ENCODE data around the gene FAM240B. TPM values are rescaled to one million over a fixed set of nuclear protein-coding genes. Genes with fewer than 3 reads are reported as not detected.

FAM240B gene
- total and polyA plus RNA-seq, 9 of the 15 experiments (the other 6 are each of a cell fraction or from before 2014, with no cell fraction given) = not detected

- H3K4me3 ChIP-seq = no peak overlapping the region
- H2AFZ ChIP-seq (ENCODE audit: low read depth, low read length) = no peak overlapping the region
- H3K27me3 ChIP-seq (ENCODE audit: control insufficient read depth in 2 of 2, insufficient read depth in 2 of 2, low read length in 2 of 2) = peaks cover 0 to 17% of the 10 kb centered on the region in 2 experiments; a peak in 2 of 5 replicates
- H3K27ac ChIP-seq (ENCODE audit: extremely low read depth, low read depth, low read length) = no peak overlapping the region
- H3K36me3 ChIP-seq (ENCODE audit: control insufficient read depth, insufficient read depth, low read length) = no peaks in the 10 kb centered on the region
- DNase-seq (ENCODE audit: extremely low read depth in 1 of 4, low spot score in 3 of 4) (peak; percentile 12 to 15 (median 13)), FAIRE-seq (peak; percentile 37), ATAC-seq (peak; percentile 80)
- H3K79me2 ChIP-seq (ENCODE audit: control insufficient read depth, insufficient read depth, low read length) = no peaks in the 10 kb centered on the region
- intact Hi-C loops (cut with micrococcal nuclease) = no loop called here
- H3K9ac ChIP-seq (ENCODE audit: insufficient read depth in 1 of 2, low read depth in 2 of 2, low read length in 2 of 2) = no peak overlapping the region
- 0% methylated on average over 10 of the region's 10 CpGs for WGBS (ENCODE audit: insufficient coverage, low coverage, missing lambda C conversion rate)
- H3K9me3 ChIP-seq (replicated peaks; ENCODE audit: control insufficient read depth, insufficient read depth, low read depth, low read length) = no peaks in the 10 kb centered on the region
- ChIA-PET CTCF (ENCODE audit: low intra/inter-chr PET ratio) (interaction anchor here (0.5 kb wide), 1 partner anchor 333 kb away, joined by 3 read pairs; no protein-coding TSS in a partner anchor), POLR2A (interaction anchor here (0.7 kb wide), 1 partner anchor 26 kb away, joined by 3 read pairs; no protein-coding TSS in a partner anchor)
- in situ Hi-C loops (cut with MboI) = no loop called here
- no peaks in the 10 kb centered on the region for H4K20me1 ChIP-seq (replicated peaks; ENCODE audit: control insufficient read depth, insufficient read depth, low read length)
- no peaks in the 10 kb centered on the region for H3K9me1 ChIP-seq (ENCODE audit: control insufficient read depth, insufficient read depth, low read length)
- H3K4me1 ChIP-seq (replicated peaks in 1 of 2; ENCODE audit: control insufficient read depth in 2 of 2, insufficient read depth in 2 of 2, low read length in 2 of 2) = no peaks in the 10 kb centered on the region
- H3K4me2 ChIP-seq (ENCODE audit: insufficient read depth, low read length) = no peak overlapping the region
- no TSS peak for BruUV-seq (replicated peaks)
- no peak for TF ChIP-seq E2F3 (CRISPR knock-in tag; IDR thresholded peaks at IDR 0.05)
- TF ChIP-seq FOXM1 (IDR thresholded peaks at IDR 0.05; ENCODE audit: low read depth) = no peak
- no peak for TF ChIP-seq FOXM1 (CRISPR knock-in tag; IDR thresholded peaks at IDR 0.05; ENCODE audit: low read depth)
- peak; percentile 38 to 48 (median 45); a peak in 5 of 6 replicates for TF ChIP-seq CTCF (IDR thresholded peaks at IDR 0.05 in 2 of 3, conservative IDR thresholded peaks at IDR 0.05 in 1 of 3; ENCODE audit: insufficient read depth in 2 of 3, low read depth in 1 of 3, low read length in 3 of 3)
- no peak for TF ChIP-seq CHCHD3 (CRISPR knock-in tag; IDR thresholded peaks at IDR 0.05)
- TF ChIP-seq MLX (CRISPR knock-in tag; conservative IDR thresholded peaks at IDR 0.05) = no peak
- TF ChIP-seq RAD21 (CRISPR knock-in tag; conservative IDR thresholded peaks at IDR 0.05 in 1 of 2, IDR thresholded peaks at IDR 0.05 in 1 of 2) = peak; percentile 15 to 45; a peak in 2 of 4 replicates
- no peak for TF ChIP-seq RERE (CRISPR knock-in tag; IDR thresholded peaks at IDR 0.05; ENCODE audit: borderline replicate concordance)
- TF ChIP-seq ZNF347 (CRISPR knock-in tag; IDR thresholded peaks at IDR 0.05; ENCODE audit: low read depth) = no peak
- no peak for TF ChIP-seq GTF2A2 (tag; IDR thresholded peaks at IDR 0.05)
- no peak for TF ChIP-seq PHB (CRISPR knock-in tag; IDR thresholded peaks at IDR 0.05)
- no peak for TF ChIP-seq SMARCA5 (IDR thresholded peaks at IDR 0.05)
- no peak for TF ChIP-seq TAF7 (tag; IDR thresholded peaks at IDR 0.05)
Measured at GRCh38 chr9:38707885-38708637, 11.9 kb downstream of the FAM240B start.

All from K562 (cell line).